GM12892 (cell line): Measurements from ENCODE around the gene ETFA.

Experiments used
- POLR2A ChIP-seq: IDR thresholded peaks from 2 replicates; pipeline ENCODE4 v1.6.1; 2011; ENCODE audit warnings: low read depth, low read length, control low read depth
- TAF1 ChIP-seq: IDR thresholded peaks from 2 replicates; pipeline ENCODE4 v1.6.1; 2011; ENCODE audit warnings: low read depth, mild to moderate bottlenecking, control low read depth, low read length, borderline replicate concordance

DNA sequence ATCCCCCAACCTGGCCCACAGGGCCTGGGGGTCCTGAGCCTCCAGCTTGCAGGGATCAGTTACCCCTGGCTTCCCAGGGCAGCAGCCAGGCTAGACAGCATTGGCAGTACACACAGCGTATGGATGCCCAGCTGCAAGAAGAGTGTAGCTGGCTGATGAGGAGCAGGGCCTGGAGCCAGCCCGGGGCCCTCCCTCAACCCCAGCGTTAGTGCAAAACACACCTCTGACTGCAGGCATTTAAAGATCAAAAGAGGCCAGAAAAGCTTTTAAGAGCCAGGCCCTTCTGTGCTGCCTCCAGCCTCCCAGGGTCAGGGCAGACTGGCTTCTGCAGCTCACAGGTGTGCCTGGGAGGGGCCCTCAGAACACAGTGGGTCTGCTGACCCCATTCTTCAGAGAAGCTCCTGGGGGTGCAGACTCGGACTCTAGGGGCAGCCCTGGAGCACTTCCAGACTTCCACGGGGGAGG, 110.6 kb downstream of the ETFA start:
- TF ChIP-seq TAF1 (no peak), POLR2A (no peak)
